SU-DHL-6 (cell line): Measurements from ENCODE around the gene SH3PXD2A.

Experiments
- H2AFZ ChIP-seq: fragments of 200-600 bp; sonication (generic); 2 replicates; pipeline ENCODE4 v1.6.1; 2014; ENCODE audit warnings: low read depth, mild to moderate bottlenecking, moderate library complexity, mixed read lengths, antibody characterized with exemption, low read length; ENCODE audit not compliant: severe bottlenecking
- H3F3A ChIP-seq: fragments of 200-600 bp; shearing (Covaris generic); 2 replicates; pipeline ENCODE4 v1.6.0; 2016; ENCODE audit warnings: antibody characterized with exemption, mild to moderate bottlenecking; ENCODE audit not compliant: insufficient read depth
- H3K27ac ChIP-seq: fragments of 200-600 bp; sonication (generic); 2 replicates; pipeline ENCODE4 v1.5.1; 2016; ENCODE audit warnings: low read depth, mild to moderate bottlenecking, low read length, moderate library complexity, mixed read lengths
- H3K27me3 ChIP-seq: fragments of 200-600 bp; sonication (generic), shearing (Covaris generic); 2 replicates; pipeline ENCODE4 v1.6.0; 2014; ENCODE audit warnings: mild to moderate bottlenecking, low read length
- H3K36me3 ChIP-seq: fragments of 200-600 bp; sonication (generic); 2 replicates; pipeline ENCODE4 v1.6.1; 2014; ENCODE audit warnings: mild to moderate bottlenecking, low read length, mixed read lengths
- H3K4me2 ChIP-seq: fragments of 300-600, 200-600 bp; shearing (Covaris generic), sonication (generic); 2 replicates; pipeline ENCODE4 v1.6.0; 2014; ENCODE audit warnings: low read length, low read depth, mild to moderate bottlenecking; ENCODE audit not compliant: poor library complexity, severe bottlenecking
- H3K4me3 ChIP-seq: fragments of 200-600 bp; sonication (generic); 2 replicates; pipeline ENCODE4 v1.5.1; 2014; ENCODE audit warnings: antibody characterized with exemption, low read length, mild to moderate bottlenecking, mixed read lengths; ENCODE audit not compliant: insufficient read depth, poor library complexity, severe bottlenecking
- H3K79me2 ChIP-seq: fragments of 200-600 bp; sonication (generic); 2 replicates; pipeline ENCODE4 v1.6.1; 2014; ENCODE audit warnings: mild to moderate bottlenecking, low read length, moderate library complexity; ENCODE audit not compliant: insufficient read depth
- H3K9ac ChIP-seq: fragments of 200-600 bp; sonication (generic); 2 replicates; pipeline ENCODE4 v1.7.0; 2014; ENCODE audit warnings: mild to moderate bottlenecking, low read length
- H3K9me2 ChIP-seq: fragments of 200-600 bp; sonication (generic); replicated peaks from 2 replicates; pipeline ENCODE4 v1.6.1; 2014; ENCODE audit warnings: low read length; ENCODE audit not compliant: insufficient read depth
- H3K9me3 ChIP-seq: fragments of 200-600 bp; sonication (generic); 2 replicates; pipeline ENCODE4 v1.6.1; 2014; ENCODE audit warnings: low read length, mixed read lengths; ENCODE audit not compliant: insufficient read depth
- H4K20me1 ChIP-seq: fragments of 200-600 bp; sonication (generic); 2 replicates; pipeline ENCODE4 v1.6.1; 2014; ENCODE audit warnings: low read depth, mild to moderate bottlenecking, antibody characterized with exemption, low read length, moderate library complexity, mixed read lengths
- EZH2phosphoT487 ChIP-seq: fragments of 200-600 bp; sonication (generic), shearing (Covaris generic); conservative IDR thresholded peaks from 2 replicates; pipeline ENCODE4 v1.6.1; 2018; ENCODE audit warnings: mild to moderate bottlenecking, antibody characterized with exemption, low read length, moderate library complexity, mixed read lengths
- TF ChIP-seq, protein P1 (sequence below): fragments of 200-600 bp; sonication (generic); IDR thresholded peaks from one replicate; pipeline ENCODE4 v1.5.1; 2017; ENCODE audit warnings: antibody characterized with exemption, mild to moderate bottlenecking, low read length, moderate library complexity; ENCODE audit not compliant: insufficient read depth, poor library complexity, severe bottlenecking

SH3PXD2A gene

DNA sequence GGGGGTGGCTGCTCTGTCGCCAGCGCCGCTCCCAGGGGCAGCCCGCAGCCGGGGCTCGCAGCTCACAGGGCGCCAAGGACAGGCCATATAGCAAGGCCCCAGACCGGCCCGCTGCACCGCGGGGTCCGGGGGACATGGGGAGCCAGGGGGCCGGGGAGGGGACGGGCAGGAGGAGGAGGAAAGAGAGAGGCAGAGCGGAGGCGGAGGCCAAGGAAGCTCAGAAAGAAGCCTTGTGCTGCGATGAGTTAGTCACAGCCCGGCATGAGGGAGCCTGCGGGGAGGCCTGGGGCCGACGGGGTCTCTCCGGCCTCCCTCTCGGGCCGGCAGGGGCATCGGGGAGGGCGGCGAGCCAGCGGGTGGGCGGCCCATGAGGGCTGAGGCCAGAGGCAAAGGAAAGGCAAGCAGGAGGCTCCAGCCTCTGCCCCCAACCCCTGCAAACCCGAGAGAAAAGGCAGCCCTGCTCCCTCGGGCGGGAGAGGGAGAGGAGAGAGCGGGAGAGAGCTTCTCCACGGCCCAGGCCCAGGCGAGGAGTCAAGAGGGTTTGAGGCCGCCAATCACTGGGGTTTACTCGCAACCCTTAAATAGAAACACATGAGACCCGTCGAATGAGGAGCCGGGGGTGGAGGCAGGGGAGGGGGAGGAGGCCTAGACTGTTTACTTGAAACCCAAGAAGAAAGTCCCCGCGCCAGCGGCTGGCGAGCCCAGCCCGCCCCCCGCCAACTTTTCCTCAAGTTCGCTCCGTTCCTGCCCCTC, 194.0 kb downstream of the SH3PXD2A start:
- Histone ChIP-seq H3K79me2 (no peaks in the 10 kb centered on the region), H3K27ac (no peak overlapping the region), H3K9me2 (no peaks in the 10 kb centered on the region), H3K27me3 (no peaks in the 10 kb centered on the region), H3K36me3 (no peaks in the 10 kb centered on the region), H3K9me3 (no peaks in the 10 kb centered on the region), H3F3A (no peaks in the 10 kb centered on the region), H3K9ac (no peak overlapping the region), H2AFZ (no peak overlapping the region), H3K4me2 (no peak overlapping the region), H3K4me3 (no peak overlapping the region), H4K20me1 (no peaks in the 10 kb centered on the region)
- TF ChIP-seq, protein P1, sequence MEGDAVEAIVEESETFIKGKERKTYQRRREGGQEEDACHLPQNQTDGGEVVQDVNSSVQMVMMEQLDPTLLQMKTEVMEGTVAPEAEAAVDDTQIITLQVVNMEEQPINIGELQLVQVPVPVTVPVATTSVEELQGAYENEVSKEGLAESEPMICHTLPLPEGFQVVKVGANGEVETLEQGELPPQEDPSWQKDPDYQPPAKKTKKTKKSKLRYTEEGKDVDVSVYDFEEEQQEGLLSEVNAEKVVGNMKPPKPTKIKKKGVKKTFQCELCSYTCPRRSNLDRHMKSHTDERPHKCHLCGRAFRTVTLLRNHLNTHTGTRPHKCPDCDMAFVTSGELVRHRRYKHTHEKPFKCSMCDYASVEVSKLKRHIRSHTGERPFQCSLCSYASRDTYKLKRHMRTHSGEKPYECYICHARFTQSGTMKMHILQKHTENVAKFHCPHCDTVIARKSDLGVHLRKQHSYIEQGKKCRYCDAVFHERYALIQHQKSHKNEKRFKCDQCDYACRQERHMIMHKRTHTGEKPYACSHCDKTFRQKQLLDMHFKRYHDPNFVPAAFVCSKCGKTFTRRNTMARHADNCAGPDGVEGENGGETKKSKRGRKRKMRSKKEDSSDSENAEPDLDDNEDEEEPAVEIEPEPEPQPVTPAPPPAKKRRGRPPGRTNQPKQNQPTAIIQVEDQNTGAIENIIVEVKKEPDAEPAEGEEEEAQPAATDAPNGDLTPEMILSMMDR: no peak
- TF ChIP-seq EZH2phosphoT487: no peak

DNA sequence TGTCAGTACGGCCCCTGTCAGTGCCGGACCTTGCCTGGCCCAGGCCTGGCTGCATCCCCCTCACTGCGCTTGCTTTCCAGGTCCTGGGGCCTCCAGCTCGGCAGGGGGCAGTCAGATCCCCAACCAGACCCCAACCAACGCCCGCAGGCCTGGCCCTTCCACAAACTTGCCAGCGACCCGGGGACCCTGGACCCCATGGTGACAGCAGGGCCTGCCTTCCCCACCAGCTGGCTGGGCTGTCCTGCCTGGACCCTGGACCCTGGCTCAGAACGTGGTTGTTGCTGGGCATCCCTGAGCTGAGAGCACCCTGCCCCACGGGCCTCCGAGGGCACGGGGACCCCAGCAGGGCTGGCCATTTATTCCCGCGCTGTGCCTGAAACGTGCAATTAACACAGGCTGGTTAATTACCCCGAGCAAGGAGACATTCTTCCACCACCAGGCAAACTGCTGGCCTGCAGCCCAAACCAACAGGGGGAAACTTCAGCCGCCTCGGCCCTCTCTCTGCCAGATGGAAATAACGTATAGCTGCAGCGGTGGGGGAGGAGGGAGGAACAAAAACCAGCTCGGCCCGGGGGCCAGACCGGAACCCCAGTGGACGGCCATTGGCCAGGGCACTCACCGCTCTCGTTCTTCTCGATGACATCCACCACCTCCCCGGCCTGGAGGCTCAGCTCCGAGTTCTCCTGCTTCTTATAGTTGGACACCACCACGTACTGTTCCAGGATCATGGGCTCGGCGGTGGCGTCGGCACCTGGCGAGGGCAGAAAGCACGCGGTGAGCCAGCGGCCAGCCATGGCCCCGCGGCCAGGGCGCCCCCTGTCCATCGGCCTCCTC, 194.8 kb downstream of the SH3PXD2A start:
- TF ChIP-seq EZH2phosphoT487: no peak
- TF ChIP-seq, protein P1: no peak
- H3K4me2 ChIP-seq: no peak overlapping the region
- no peaks in the 10 kb centered on the region for H3K27me3 ChIP-seq
- no peaks in the 10 kb centered on the region for H3K79me2 ChIP-seq
- H4K20me1 ChIP-seq: no peaks in the 10 kb centered on the region
- H3K4me3 ChIP-seq: no peak overlapping the region
- H2AFZ ChIP-seq: no peak overlapping the region
- H3K36me3 ChIP-seq: no peaks in the 10 kb centered on the region
- no peak overlapping the region for H3K27ac ChIP-seq
- no peaks in the 10 kb centered on the region for H3F3A ChIP-seq
- no peaks in the 10 kb centered on the region for H3K9me3 ChIP-seq
- H3K9me2 ChIP-seq: no peaks in the 10 kb centered on the region
- H3K9ac ChIP-seq: no peak overlapping the region

DNA sequence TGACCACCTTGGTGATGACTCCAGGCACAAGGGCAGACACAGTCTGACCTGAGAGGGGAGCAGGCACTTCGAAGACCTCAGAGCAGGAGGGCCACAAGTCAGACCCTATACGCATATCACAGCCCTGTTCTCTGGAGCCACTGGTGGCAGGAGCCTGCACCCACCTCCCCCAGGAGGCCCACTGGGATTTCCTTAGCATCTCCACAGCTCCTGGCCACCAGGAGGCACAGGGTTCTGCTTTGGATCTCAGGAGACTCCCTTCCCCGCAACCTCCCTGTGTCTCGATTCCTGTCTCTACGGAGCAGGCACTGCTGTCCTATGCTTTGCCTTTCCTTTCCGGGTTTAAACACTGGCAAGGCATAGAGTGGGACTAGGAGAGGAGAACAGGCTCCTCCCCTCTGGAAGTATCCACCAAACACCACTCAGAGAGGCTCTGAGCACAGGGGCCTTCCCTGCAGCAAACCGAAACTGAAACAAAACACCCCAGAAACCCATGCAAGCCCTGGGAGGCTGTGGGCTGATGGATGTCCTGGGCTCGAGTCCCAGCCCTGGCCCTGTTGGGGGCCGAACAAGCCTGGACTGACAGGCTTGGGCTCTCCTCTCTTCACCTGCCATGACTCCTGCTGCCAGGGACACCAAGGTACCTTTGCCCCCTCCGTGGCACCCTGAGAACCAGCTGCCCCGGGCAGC, 195.6 kb downstream of the SH3PXD2A start:
- Histone ChIP-seq H3K27ac (no peak overlapping the region), H3K9ac (no peak overlapping the region), H4K20me1 (no peaks in the 10 kb centered on the region), H3K36me3 (no peaks in the 10 kb centered on the region), H3K4me3 (no peak overlapping the region), H2AFZ (no peak overlapping the region), H3K9me3 (no peaks in the 10 kb centered on the region), H3K27me3 (no peaks in the 10 kb centered on the region), H3K79me2 (no peaks in the 10 kb centered on the region), H3K4me2 (no peak overlapping the region), H3K9me2 (no peaks in the 10 kb centered on the region), H3F3A (no peaks in the 10 kb centered on the region)
- TF ChIP-seq, protein P1: no peak
- no peak for TF ChIP-seq EZH2phosphoT487
